Neural cell (in vitro differentiated cells): ENCODE measurements around the gene TSSK6. TPM values are rescaled to one million over a fixed set of nuclear protein-coding genes. Genes with fewer than 3 reads are reported as not detected.

Experiments
- H2AFZ ChIP-seq: fragments of 200-600, 300-800 bp; sonication (generic), shearing (Covaris generic); 2 replicates; pipeline ENCODE4 v1.6.0; 2014; ENCODE audit warnings: low read depth, mild to moderate bottlenecking, antibody characterized with exemption, low read length, moderate library complexity
- H3F3A ChIP-seq: fragments of 200-600 bp; shearing (Covaris generic); 2 replicates; pipeline ENCODE4 v1.6.1; 2016; ENCODE audit warnings: mild to moderate bottlenecking, moderate library complexity, mixed read lengths, antibody characterized with exemption, low read length; ENCODE audit not compliant: insufficient read depth, poor library complexity, severe bottlenecking
- H3K27ac ChIP-seq: fragments of 200-600, 300-800 bp; sonication (generic), shearing (Covaris generic); 2 replicates; pipeline ENCODE4 v1.5.1; 2014; ENCODE audit warnings: mild to moderate bottlenecking, low read length, moderate library complexity
- H3K27me3 ChIP-seq: fragments of 300-800, 200-600 bp; sonication (generic), shearing (Covaris generic); 2 replicates; pipeline ENCODE4 v1.6.0; 2014; ENCODE audit warnings: mild to moderate bottlenecking, low read depth, low read length, moderate library complexity; ENCODE audit not compliant: insufficient read depth
- H3K36me3 ChIP-seq: fragments of 300-800, 200-600 bp; sonication (generic), shearing (Covaris generic); 2 replicates; pipeline ENCODE4 v1.5.1; 2014; ENCODE audit warnings: mild to moderate bottlenecking, antibody characterized with exemption, low read length, moderate library complexity; ENCODE audit not compliant: insufficient read depth
- H3K4me2 ChIP-seq: fragments of 300-800, 200-600 bp; sonication (generic), shearing (Covaris generic); 2 replicates; pipeline ENCODE4 v1.6.0; 2014; ENCODE audit warnings: mild to moderate bottlenecking, low read length
- H3K4me3 ChIP-seq: fragments of 300-800, 200-600 bp; sonication (generic), shearing (Covaris generic); 2 replicates; pipeline ENCODE4 v1.5.1; 2014; ENCODE audit warnings: mild to moderate bottlenecking, low read length, moderate library complexity
- H3K79me2 ChIP-seq: fragments of 200-600 bp; shearing (Covaris generic); replicated peaks from 2 replicates; pipeline ENCODE4 v1.6.0; 2014; ENCODE audit warnings: mild to moderate bottlenecking, low read length, moderate library complexity; ENCODE audit not compliant: insufficient read depth
- H3K9ac ChIP-seq: fragments of 300-800, 200-600 bp; sonication (generic), shearing (Covaris generic); 2 replicates; pipeline ENCODE4 v1.6.1; 2016; ENCODE audit warnings: mild to moderate bottlenecking, low read length, mixed read lengths
- H3K9me2 ChIP-seq: fragments of 200-600 bp; shearing (Covaris generic); 2 replicates; pipeline ENCODE4 v1.6.1; 2016; ENCODE audit warnings: mild to moderate bottlenecking, low read length, mixed read lengths; ENCODE audit not compliant: insufficient read depth
- H3K9me3 ChIP-seq: fragments of 200-600, 300-800 bp; sonication (generic), shearing (Covaris generic); 2 replicates; pipeline ENCODE4 v1.6.1; 2016; ENCODE audit warnings: mild to moderate bottlenecking, mixed run types, low read length, moderate library complexity, mixed read lengths
- H4K20me1 ChIP-seq: fragments of 200-600 bp; shearing (Covaris generic); 2 replicates; pipeline ENCODE4 v1.6.1; 2016; ENCODE audit warnings: mild to moderate bottlenecking, mixed run types; ENCODE audit not compliant: insufficient read depth
- CTCF ChIP-seq: fragments of 450-650 bp; IDR thresholded peaks from 2 replicates; pipeline ENCODE4 v1.5.1; 2014; ENCODE audit warnings: antibody characterized with exemption, mild to moderate bottlenecking, moderate library complexity; ENCODE audit not compliant: poor library complexity, severe bottlenecking
- EP300 ChIP-seq: fragments of 450-650 bp; conservative IDR thresholded peaks from 2 replicates; pipeline ENCODE4 v1.6.1; 2014; ENCODE audit warnings: antibody characterized with exemption, mild to moderate bottlenecking, moderate library complexity; ENCODE audit not compliant: poor library complexity, severe bottlenecking
- EZH2 ChIP-seq: fragments of 200-600, 300-800 bp; shearing (Covaris generic), sonication (generic); IDR thresholded peaks from 2 replicates; pipeline ENCODE4 v1.6.1; 2014; ENCODE audit warnings: antibody characterized with exemption, low read length, borderline replicate concordance, mild to moderate bottlenecking; ENCODE audit not compliant: insufficient read depth, poor library complexity, severe bottlenecking
- MXI1 ChIP-seq: fragments of 450-650 bp; conservative IDR thresholded peaks from 2 replicates; pipeline ENCODE4 v1.6.1; 2014; ENCODE audit warnings: antibody characterized with exemption, mild to moderate bottlenecking; ENCODE audit not compliant: poor library complexity, severe bottlenecking
- POLR2AphosphoS5 ChIP-seq: IDR thresholded peaks from 2 replicates; pipeline ENCODE4 v1.6.1; 2012
- RAD21 ChIP-seq: fragments of 450-650 bp; conservative IDR thresholded peaks from 2 replicates; pipeline ENCODE4 v1.6.1; 2014; ENCODE audit warnings: antibody characterized with exemption, mild to moderate bottlenecking, moderate library complexity
- SMC3 ChIP-seq: fragments of 450-650 bp; conservative IDR thresholded peaks from 2 replicates; pipeline ENCODE4 v1.6.1; 2014; ENCODE audit warnings: antibody characterized with exemption, mild to moderate bottlenecking, moderate library complexity; ENCODE audit not compliant: poor library complexity
- TAF1 ChIP-seq: IDR thresholded peaks from 2 replicates; pipeline ENCODE4 v1.6.1; 2012; ENCODE audit warnings: low read depth
- polyA plus RNA-seq: library from polyadenylated mRNA; depleted of rRNA; stranded (reverse); fragments of >200 nt; gene quantifications from 2 replicates; pipeline ENCODE4 v1.2.3, GENCODE V29; 2014
- TF ChIP-seq, protein P1 (sequence below): IDR thresholded peaks from 2 replicates; pipeline ENCODE4 v1.6.1; 2012; ENCODE audit warnings: borderline replicate concordance

TSSK6 gene
- polyA plus RNA-seq, 1 donor from 2014 or later: 5.3 TPM

- no peaks in the 10 kb centered on the region for H3K9me2 ChIP-seq
- H3K9ac ChIP-seq: no peak overlapping the region
- H3K36me3 ChIP-seq: no peaks in the 10 kb centered on the region
- H3K27ac ChIP-seq: no peak overlapping the region
- H3K4me3 ChIP-seq: no peak overlapping the region
- H4K20me1 ChIP-seq: no peaks in the 10 kb centered on the region
- no peak overlapping the region for H3K4me2 ChIP-seq
- H3K9me3 ChIP-seq: no peaks in the 10 kb centered on the region
- H3K27me3 ChIP-seq: no peaks in the 10 kb centered on the region
- H3F3A ChIP-seq: no peaks in the 10 kb centered on the region
- TF ChIP-seq, protein P1, sequence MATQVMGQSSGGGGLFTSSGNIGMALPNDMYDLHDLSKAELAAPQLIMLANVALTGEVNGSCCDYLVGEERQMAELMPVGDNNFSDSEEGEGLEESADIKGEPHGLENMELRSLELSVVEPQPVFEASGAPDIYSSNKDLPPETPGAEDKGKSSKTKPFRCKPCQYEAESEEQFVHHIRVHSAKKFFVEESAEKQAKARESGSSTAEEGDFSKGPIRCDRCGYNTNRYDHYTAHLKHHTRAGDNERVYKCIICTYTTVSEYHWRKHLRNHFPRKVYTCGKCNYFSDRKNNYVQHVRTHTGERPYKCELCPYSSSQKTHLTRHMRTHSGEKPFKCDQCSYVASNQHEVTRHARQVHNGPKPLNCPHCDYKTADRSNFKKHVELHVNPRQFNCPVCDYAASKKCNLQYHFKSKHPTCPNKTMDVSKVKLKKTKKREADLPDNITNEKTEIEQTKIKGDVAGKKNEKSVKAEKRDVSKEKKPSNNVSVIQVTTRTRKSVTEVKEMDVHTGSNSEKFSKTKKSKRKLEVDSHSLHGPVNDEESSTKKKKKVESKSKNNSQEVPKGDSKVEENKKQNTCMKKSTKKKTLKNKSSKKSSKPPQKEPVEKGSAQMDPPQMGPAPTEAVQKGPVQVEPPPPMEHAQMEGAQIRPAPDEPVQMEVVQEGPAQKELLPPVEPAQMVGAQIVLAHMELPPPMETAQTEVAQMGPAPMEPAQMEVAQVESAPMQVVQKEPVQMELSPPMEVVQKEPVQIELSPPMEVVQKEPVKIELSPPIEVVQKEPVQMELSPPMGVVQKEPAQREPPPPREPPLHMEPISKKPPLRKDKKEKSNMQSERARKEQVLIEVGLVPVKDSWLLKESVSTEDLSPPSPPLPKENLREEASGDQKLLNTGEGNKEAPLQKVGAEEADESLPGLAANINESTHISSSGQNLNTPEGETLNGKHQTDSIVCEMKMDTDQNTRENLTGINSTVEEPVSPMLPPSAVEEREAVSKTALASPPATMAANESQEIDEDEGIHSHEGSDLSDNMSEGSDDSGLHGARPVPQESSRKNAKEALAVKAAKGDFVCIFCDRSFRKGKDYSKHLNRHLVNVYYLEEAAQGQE: no peak
- TF ChIP-seq EZH2: no peak
- no peak for TF ChIP-seq POLR2AphosphoS5
- TF ChIP-seq EP300: no peak
- no peak for TF ChIP-seq RAD21
- TF ChIP-seq MXI1: no peak
- TF ChIP-seq TAF1: no peak
- no peak for TF ChIP-seq CTCF
- no peak for TF ChIP-seq SMC3
- H3K79me2 ChIP-seq: no peaks in the 10 kb centered on the region
- H2AFZ ChIP-seq: no peak overlapping the region
Measured at GRCh38 chr19:19540064-19540714, 24.8 kb upstream of the TSSK6 start.

DNA sequence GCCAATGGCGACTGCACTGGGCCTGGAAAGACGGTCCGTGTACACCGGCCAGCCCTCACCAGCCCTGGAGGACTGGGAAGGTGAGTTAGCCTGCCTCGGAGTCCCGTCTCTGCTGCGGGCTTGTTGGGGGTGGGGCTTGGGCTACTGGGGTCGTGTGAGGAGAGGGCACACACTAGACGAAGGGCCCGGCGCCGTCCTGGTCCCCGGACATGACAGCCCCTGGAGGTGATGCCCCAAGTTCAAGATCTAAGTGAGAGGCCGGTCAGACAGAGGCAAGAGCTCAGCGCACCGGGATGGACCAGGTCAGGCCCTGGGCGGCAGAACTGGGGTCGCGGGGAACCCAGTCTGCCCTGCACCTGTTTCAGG, 24.3 kb upstream of the TSSK6 start:
- Histone ChIP-seq H3K36me3 (no peaks in the 10 kb centered on the region), H3K4me2 (no peak overlapping the region), H3K79me2 (no peaks in the 10 kb centered on the region), H3K9ac (no peak overlapping the region), H3F3A (no peaks in the 10 kb centered on the region), H3K27me3 (no peaks in the 10 kb centered on the region), H3K9me2 (no peaks in the 10 kb centered on the region), H3K9me3 (no peaks in the 10 kb centered on the region), H4K20me1 (no peaks in the 10 kb centered on the region), H3K4me3 (no peak overlapping the region), H3K27ac (no peak overlapping the region), H2AFZ (no peak overlapping the region)
- no peak for TF ChIP-seq POLR2AphosphoS5
- no peak for TF ChIP-seq MXI1
- TF ChIP-seq CTCF: no peak
- no peak for TF ChIP-seq EP300
- TF ChIP-seq, protein P1: no peak
- TF ChIP-seq SMC3: no peak
- TF ChIP-seq RAD21: no peak
- no peak for TF ChIP-seq EZH2
- TF ChIP-seq TAF1: no peak
